ENCODE data around the gene ZFYVE9. TPM values are rescaled to one million over a fixed set of nuclear protein-coding genes. Genes with fewer than 3 reads are reported as not detected.
"Not testable (repeated sequence)": the region's sequence is repeated elsewhere in the genome, so short reads cannot be mapped to it uniquely, and the experiment has no call there.

Gene ZFYVE9
- total RNA-seq, 4 donors from 2014 or later: 23.1 to 35.0 (median 27.7) TPM

DNA sequence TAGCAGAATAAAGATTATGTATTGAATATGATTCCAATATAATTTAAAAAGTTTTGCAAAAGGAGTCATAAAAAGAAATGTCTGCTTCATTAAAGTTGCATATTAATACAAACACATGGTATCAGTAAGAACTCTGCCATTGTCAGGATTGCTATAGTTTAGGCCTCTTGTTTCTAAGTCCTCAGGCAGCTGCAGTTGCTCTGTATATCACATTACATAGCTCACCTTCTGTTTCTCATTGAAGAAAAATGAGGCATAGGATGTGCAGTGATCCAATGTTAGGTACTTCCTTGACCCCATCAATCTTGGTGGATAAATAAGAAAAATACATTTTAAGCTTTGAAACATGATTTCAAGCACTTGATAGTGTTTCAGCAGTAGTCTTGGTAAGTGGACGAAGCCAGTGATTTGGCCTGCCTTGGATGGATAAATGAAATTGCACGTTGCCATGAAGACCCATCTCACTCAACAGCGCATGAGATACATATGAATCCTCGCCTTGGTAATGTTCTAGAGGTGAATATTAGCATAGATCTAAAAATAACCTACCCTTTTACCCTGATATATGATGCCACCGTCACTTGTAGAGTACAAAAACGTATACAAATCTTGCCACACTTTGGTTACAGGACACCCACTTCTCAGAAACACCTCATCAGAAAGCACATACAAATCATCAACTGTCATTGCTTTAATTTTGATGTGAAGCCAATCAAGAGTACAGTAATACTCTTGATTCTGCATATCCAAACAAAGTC lies 25.3 kb downstream of the ZFYVE9 start:
- TF ChIP-seq, protein P1, sequence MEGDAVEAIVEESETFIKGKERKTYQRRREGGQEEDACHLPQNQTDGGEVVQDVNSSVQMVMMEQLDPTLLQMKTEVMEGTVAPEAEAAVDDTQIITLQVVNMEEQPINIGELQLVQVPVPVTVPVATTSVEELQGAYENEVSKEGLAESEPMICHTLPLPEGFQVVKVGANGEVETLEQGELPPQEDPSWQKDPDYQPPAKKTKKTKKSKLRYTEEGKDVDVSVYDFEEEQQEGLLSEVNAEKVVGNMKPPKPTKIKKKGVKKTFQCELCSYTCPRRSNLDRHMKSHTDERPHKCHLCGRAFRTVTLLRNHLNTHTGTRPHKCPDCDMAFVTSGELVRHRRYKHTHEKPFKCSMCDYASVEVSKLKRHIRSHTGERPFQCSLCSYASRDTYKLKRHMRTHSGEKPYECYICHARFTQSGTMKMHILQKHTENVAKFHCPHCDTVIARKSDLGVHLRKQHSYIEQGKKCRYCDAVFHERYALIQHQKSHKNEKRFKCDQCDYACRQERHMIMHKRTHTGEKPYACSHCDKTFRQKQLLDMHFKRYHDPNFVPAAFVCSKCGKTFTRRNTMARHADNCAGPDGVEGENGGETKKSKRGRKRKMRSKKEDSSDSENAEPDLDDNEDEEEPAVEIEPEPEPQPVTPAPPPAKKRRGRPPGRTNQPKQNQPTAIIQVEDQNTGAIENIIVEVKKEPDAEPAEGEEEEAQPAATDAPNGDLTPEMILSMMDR (IDR thresholded peaks at IDR 0.05): no peak
- no peak for DNase-seq (ENCODE audit: low spot score)
- no peak for ATAC-seq (ENCODE audit: low FRiP score)

DNA sequence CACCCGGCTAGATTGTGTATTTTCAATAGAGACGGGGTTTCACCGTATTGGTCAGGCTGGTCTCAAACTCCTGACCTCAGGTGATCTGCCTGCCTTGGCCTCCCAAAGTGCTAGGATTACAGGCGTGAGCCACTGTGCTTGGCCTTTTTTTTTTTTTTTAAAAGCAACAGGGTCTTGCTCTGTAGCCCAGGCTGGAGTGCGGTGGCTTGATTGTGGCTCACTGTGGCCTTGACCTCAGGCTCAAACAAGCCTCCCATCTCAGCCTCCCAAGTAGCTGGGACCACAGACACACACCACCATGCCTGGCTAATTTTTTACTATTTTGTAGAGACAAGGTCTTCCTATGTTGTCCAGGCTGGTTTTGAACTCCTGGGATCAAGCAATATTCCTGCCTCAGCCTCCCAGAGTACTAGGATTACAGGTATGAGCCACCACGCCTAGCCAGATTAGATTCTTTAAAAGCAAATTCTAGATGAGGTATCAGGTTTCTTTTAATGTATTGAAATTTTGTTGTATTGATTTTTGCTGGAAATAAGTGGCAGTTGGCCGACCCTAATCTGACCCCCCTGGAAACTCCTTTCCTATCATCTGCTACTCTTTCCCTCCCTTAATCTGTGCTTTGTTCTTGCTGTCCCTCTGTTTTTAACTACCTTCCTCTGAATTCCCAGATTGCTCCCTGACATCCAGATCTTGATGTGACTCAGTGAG lies 26.6 kb downstream of the ZFYVE9 start:
- ATAC-seq (ENCODE audit: low FRiP score): no peak
- no peak for DNase-seq (ENCODE audit: low spot score)
- TF ChIP-seq, protein P1 (IDR thresholded peaks at IDR 0.05): no peak

DNA sequence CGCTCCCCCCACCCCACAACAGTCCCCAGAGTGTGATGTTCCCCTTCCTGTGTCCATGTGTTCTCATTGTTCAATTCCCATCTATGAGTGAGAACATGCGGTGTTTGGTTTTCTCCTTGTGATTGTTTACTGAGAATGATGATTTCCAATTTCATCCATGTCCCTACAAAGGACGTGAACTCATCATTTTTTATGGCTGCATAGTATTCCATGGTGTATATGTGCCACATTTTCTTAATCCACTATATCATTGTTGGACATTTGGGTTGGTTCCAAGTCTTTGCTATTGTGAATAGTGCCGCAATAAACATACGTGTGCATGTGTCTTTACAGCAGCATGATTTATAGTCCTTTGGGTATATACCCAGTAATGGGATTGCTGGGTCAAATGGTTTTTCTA lies 29.3 kb downstream of the ZFYVE9 start:
- not testable (repeated sequence) for ATAC-seq (ENCODE audit: low FRiP score); DNase-seq (ENCODE audit: low spot score)

DNA sequence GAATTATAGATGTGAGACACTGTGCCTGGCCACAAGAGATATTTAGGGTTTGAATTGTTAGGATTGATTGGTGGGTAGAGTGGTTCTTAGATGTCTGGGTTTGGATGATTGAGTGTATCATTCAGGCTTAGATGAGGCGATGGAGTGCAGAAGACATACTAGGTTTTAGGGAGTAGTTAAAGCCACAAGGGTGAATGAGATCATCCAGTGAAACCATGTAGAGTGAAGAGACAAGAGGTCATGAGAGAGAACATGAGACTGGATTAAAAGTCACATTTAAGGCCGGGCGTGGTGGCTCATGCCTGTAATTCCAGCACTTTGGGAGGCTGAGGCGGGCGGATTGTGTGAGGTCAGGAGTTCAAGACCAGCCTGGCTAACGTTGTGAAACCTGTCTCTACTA lies 37.2 kb downstream of the ZFYVE9 start:
- no peak for DNase-seq (ENCODE audit: low spot score)
- TF ChIP-seq, protein P1 (IDR thresholded peaks at IDR 0.05): no peak

DNA sequence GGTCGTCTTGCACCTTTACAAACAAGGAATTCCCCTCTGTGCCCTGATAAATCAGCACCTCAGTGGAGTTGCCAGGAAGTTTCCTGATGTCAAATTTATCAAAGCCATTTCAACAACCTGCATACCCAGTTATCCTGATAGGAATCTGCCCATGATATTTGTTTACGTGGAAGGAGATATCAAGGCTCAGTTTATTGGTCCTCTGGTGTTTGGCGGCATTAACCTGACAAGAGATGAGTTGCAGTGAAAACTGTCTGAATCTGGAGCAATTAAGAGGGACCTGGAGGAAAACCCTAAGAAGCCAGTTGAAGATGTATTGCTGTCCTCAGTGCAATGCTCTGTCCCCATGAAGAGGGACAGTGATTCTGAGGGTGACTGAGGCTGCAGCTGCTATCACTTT lies 38.3 kb downstream of the ZFYVE9 start:
- TF ChIP-seq, protein P1 (IDR thresholded peaks at IDR 0.05): no peak
- ATAC-seq (ENCODE audit: low FRiP score) (no peak), DNase-seq (ENCODE audit: low spot score) (no peak)

More for the DNA sequence above, 37.2 kb downstream of the ZFYVE9 start:
- no peak for ATAC-seq (ENCODE audit: low FRiP score)

DNA sequence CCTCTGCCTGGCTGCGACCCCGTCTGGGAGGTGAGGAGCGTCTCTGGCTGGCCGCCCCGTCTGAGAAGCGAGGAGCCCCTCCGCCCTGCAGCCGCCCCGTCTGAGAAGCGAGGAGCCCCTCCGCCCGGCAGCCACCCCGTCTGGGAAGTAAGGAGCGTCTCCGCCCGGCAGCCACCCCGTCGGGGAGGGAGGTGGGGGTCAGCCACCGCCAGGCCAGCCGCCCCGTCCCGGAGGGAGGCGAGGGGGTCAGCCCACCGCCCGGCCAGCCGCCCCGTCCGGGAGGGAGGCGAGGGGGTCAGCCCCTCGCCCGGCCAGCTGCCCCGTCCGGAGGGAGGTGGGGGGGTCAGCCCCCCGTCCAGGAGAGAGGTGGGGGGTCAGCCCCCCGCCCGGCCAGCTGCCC lies 39.9 kb downstream of the ZFYVE9 start:
- ATAC-seq (ENCODE audit: low FRiP score); DNase-seq (ENCODE audit: low spot score): not testable (repeated sequence)

DNA sequence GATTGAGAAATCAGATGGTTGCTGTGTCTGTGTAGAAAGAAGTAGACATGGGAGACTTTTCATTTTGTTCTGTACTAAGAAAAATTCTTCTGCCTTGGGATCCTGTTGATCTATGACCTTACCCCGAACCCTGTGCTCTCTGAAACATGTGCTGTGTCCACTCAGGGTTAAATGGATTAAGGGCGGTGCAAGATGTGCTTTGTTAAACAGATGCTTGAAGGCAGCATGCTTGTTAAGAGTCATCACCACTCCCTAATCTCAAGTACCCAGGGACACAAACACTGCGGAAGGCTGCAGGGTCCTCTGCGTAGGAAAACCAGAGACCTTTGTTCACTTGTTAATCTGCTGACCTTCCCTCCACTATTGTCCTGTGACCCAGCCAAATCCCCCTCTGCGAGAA lies 40.4 kb downstream of the ZFYVE9 start:
- ATAC-seq (ENCODE audit: low FRiP score); DNase-seq (ENCODE audit: low spot score): not testable (repeated sequence)

DNA sequence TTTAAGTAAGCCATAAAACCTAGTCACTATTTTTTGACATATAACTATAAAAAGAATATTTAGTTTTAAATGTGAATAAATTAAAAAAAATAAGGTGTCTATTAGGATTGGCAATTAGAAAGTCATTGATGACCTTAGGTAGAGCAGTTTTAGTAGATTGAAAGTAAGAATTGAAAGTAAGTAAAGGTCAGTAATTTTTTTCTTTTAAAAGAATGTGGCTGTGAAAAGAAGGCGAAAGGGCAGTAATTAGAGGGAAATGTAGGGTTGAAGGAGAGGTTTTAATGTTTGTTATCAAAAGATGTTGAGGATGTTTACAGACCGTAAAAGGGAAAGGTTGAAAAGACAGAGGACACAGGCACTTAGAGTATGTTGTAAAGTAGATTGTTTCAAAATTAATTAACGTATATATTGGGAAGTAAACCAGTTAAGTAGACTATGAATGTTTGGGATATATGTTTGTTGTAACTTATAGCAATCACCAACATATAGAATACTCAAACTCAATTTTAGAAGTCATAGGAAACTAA lies 41.0 kb downstream of the ZFYVE9 start:
- TF ChIP-seq, protein P1 (IDR thresholded peaks at IDR 0.05): no peak
- ATAC-seq (ENCODE audit: low FRiP score): no peak
- no peak for DNase-seq (ENCODE audit: low spot score)
